SJSA1 (cell line): ENCODE data around the gene CDC73. TPM values are rescaled to one million over a fixed set of nuclear protein-coding genes. Genes with fewer than 3 reads are reported as not detected.
"Not testable (repeated sequence)": the region's sequence is repeated elsewhere in the genome, so short reads cannot be mapped to it uniquely, and the experiment has no call there.

Experiments used
- DNase-seq, 2 experiments: peaks; one replicate each; pipeline ENCODE4 v3.0.0-alpha.2; 2015 to 2020; ENCODE audit warnings: low spot score in 2 of 2, low read depth in 1 of 2
- H3K27ac ChIP-seq: fragments of 250-450 bp; sonication (Bioruptor Pico); 2 replicates; pipeline ENCODE4 v1.5.1; 2020; ENCODE audit warnings: mild to moderate bottlenecking, moderate library complexity
- H3K27me3 ChIP-seq: fragments of 250-450 bp; sonication (Bioruptor Pico); replicated peaks from 2 replicates; pipeline ENCODE4 v1.5.1; 2020; ENCODE audit warnings: mild to moderate bottlenecking, moderate library complexity
- H3K36me3 ChIP-seq: fragments of 250-450 bp; sonication (Bioruptor Pico); 2 replicates; pipeline ENCODE4 v1.5.1; 2020; ENCODE audit warnings: mild to moderate bottlenecking
- H3K4me1 ChIP-seq: fragments of 250-450 bp; sonication (Bioruptor Pico); replicated peaks from 2 replicates; pipeline ENCODE4 v1.6.1; 2021; ENCODE audit warnings: mild to moderate bottlenecking
- H3K4me3 ChIP-seq: fragments of 250-450 bp; sonication (Bioruptor Pico); 2 replicates; pipeline ENCODE4 v1.5.1; 2020; ENCODE audit warnings: mild to moderate bottlenecking
- H3K9me3 ChIP-seq: fragments of 250-450 bp; sonication (Bioruptor Pico); replicated peaks from 2 replicates; pipeline ENCODE4 v1.5.1; 2020; ENCODE audit warnings: mild to moderate bottlenecking
- total RNA-seq: library from RNA; depleted of rRNA; stranded (reverse); fragments of >200 nt; shearing (Covaris generic); gene quantifications from 2 replicates; pipeline ENCODE4 v1.2.3, GENCODE V29; 2014

CDC73 gene
- total RNA-seq, 1 experiment from 2014 or later = 26.3 TPM

DNA sequence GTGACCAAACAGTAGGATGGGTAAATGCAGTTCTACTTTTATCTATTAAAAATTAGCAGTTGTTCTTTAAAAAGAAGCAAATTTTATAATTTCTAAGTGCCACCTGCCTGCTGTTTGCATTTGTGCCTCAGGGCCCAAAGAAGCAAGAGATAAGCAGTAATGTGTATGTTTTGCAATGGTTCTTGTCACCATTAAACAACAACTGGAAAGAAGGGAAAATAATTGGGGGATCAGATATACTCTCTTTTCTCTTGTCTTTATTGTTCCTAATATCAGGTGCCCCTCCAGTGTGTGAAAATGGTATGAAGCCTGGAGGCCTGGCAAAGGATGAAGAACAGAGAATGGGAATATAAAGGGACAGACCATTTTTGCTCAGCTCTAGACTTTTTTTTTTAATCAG lies 55.0 kb downstream of the CDC73 start:
- no peak for DNase-seq
- Histone ChIP-seq H3K4me3 (no peak overlapping the region), H3K36me3 (peaks cover 5% of the 10 kb centered on the region), H3K27ac (no peak overlapping the region), H3K9me3 (no peaks in the 10 kb centered on the region), H3K4me1 (no peaks in the 10 kb centered on the region), H3K27me3 (no peaks in the 10 kb centered on the region)

GRCh38 chr1:193179094-193179493 lies 57.3 kb downstream of the CDC73 start:
- H3K27me3 ChIP-seq = no peaks in the 10 kb centered on the region
- no peaks in the 10 kb centered on the region for H3K9me3 ChIP-seq
- H3K36me3 ChIP-seq = peaks cover 5% of the 10 kb centered on the region
- no peaks in the 10 kb centered on the region for H3K4me1 ChIP-seq
- H3K27ac ChIP-seq = no peak overlapping the region
- no peak overlapping the region for H3K4me3 ChIP-seq
- DNase-seq = no peak

- Histone ChIP-seq H3K4me3 (no peak overlapping the region), H3K27ac (no peak overlapping the region), H3K36me3 (no peaks in the 10 kb centered on the region), H3K27me3 (no peaks in the 10 kb centered on the region), H3K4me1 (peaks cover 10% of the 10 kb centered on the region), H3K9me3 (no peaks in the 10 kb centered on the region)
- DNase-seq = no peak
These were observed 59.7 kb downstream of the CDC73 start for GRCh38 chr1:193181536-193181935.

- H3K4me3 ChIP-seq = no peak overlapping the region
- H3K27ac ChIP-seq = no peak overlapping the region
These were observed 60.2 kb downstream of the CDC73 start for GRCh38 chr1:193181985-193182384.

DNA sequence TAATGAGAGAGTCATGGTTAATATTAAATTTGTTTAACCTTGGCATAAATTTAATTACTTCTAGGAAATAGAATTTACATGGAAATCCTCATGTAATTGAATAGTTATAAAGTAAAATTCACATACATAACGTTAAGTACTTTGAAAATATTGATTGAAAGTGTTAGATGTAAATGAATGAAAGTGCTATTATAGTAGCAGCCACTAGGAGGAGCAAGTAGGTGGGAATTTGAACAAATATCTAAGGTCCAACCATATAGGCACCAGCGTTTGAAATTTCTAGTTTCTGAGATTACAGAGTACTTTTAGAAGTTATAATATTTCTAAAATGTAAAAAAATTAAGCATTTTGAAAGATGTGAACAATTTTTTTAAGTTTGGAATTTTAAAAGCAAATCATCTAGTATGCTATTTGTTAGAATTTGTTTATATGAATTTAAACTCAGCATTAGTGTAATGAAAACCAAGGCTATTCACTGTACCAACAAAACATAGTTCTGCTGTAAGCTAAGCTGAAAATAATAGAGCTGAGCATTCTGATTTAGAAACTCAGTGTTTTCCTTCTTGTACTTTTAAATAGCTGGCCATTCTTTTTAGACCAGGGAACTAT lies 61.3 kb downstream of the CDC73 start:
- peak in 1 of 2 experiments; percentile 44 for DNase-seq
- Histone ChIP-seq H3K4me3 (no peak overlapping the region), H3K27ac (no peak overlapping the region), H3K27me3 (no peaks in the 10 kb centered on the region), H3K36me3 (no peaks in the 10 kb centered on the region), H3K9me3 (no peaks in the 10 kb centered on the region), H3K4me1 (peaks cover 12% of the 10 kb centered on the region)

More at GRCh38 chr1:193181985-193182384, 60.2 kb downstream of the CDC73 start:
- Histone ChIP-seq H3K27me3 (no peaks in the 10 kb centered on the region), H3K36me3 (no peaks in the 10 kb centered on the region), H3K9me3 (no peaks in the 10 kb centered on the region), H3K4me1 (peaks cover 12% of the 10 kb centered on the region)
- no peak for DNase-seq

- no peak overlapping the region for H3K4me3 ChIP-seq
These were observed 62.9 kb downstream of the CDC73 start for GRCh38 chr1:193184776-193185175.

GRCh38 chr1:193185211-193185610 lies 63.4 kb downstream of the CDC73 start:
- H3K36me3 ChIP-seq = no peaks in the 10 kb centered on the region
- DNase-seq = no peak
- H3K27me3 ChIP-seq = no peaks in the 10 kb centered on the region
- H3K4me3 ChIP-seq = no peak overlapping the region
- no peaks in the 10 kb centered on the region for H3K9me3 ChIP-seq
- peaks cover 12% of the 10 kb centered on the region for H3K4me1 ChIP-seq
- no peak overlapping the region for H3K27ac ChIP-seq

More at GRCh38 chr1:193184776-193185175, 62.9 kb downstream of the CDC73 start:
- H3K27me3 ChIP-seq = no peaks in the 10 kb centered on the region
- no peaks in the 10 kb centered on the region for H3K9me3 ChIP-seq
- H3K4me1 ChIP-seq = peaks cover 12% of the 10 kb centered on the region
- no peaks in the 10 kb centered on the region for H3K36me3 ChIP-seq
- no peak for DNase-seq
- no peak overlapping the region for H3K27ac ChIP-seq

DNA sequence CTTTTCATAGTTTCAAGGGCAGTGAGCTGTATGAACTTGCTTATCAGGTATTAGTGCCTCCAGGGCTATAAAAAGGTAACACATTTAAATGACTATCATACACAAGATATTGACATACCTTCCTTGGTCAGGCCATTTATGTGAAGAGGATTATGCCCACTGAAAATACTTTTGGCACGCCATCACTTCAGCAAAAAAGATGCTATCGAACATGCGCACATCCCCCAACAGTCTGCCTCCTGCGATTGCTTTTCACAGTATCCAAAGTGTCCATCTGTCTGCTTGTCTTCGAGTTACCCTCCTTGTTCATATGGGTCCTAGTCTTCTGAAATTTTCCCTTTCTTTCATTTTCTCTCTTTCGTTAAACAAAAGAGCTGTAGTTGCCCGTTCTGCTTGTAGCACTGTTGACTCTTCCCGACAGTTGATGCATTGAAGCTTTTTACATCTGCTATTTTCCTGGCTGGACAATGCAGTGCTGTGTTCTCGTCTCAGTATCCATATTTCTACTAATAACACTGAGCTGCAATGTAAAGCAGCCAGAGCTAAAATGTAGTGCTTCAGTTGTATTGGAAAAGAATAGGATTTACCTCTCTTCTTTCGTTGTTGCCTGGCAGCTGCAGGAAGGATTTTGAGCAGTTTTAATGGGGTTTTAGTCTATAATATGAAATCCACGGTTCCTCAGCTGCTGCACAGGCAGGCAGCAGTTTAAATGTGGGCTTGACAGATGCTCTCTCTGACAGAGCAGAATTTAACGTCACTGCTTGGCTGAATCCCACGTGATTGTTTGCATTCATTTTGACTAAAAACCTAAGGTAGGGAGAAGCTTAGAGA lies 64.3 kb downstream of the CDC73 start, which contains the start of gene B3GALT2:
Gene B3GALT2, minus strand, starts transcription at position 713 of the 831 bp plus-strand sequence. CDS start 5,051 bp downstream, outside the sequence.
- no peak within 1 kb of the TSS for H3K27ac ChIP-seq
- DNase-seq = peak in 1 of 2 experiments; percentile 41
- H3K27me3 ChIP-seq = no peaks in the 10 kb centered on the region
- no peaks in the 10 kb centered on the region for H3K36me3 ChIP-seq
- peak within 1 kb of the TSS; percentile 15 for H3K4me3 ChIP-seq
- no peaks in the 10 kb centered on the region for H3K9me3 ChIP-seq
- peaks cover 12% of the 10 kb centered on the region for H3K4me1 ChIP-seq

GRCh38 chr1:193187114-193187513 lies 65.3 kb downstream of the CDC73 start:
- H3K27me3 ChIP-seq = no peaks in the 10 kb centered on the region
- peaks cover under 1% of the 10 kb centered on the region; the same call in 1 of the 2 replicates for H3K36me3 ChIP-seq
- no peak overlapping the region for H3K27ac ChIP-seq
- DNase-seq = no peak
- no peak overlapping the region for H3K4me3 ChIP-seq
- H3K4me1 ChIP-seq = peaks cover 12% of the 10 kb centered on the region
- no peaks in the 10 kb centered on the region for H3K9me3 ChIP-seq

- H3K9me3 ChIP-seq, H3K36me3 ChIP-seq, H3K27ac ChIP-seq, H3K4me3 ChIP-seq, DNase-seq, H3K27me3 ChIP-seq: not testable (repeated sequence)
- peaks cover 12% of the 10 kb centered on the region for H3K4me1 ChIP-seq
These were observed 67.1 kb downstream of the CDC73 start for GRCh38 chr1:193188915-193189314.

DNA sequence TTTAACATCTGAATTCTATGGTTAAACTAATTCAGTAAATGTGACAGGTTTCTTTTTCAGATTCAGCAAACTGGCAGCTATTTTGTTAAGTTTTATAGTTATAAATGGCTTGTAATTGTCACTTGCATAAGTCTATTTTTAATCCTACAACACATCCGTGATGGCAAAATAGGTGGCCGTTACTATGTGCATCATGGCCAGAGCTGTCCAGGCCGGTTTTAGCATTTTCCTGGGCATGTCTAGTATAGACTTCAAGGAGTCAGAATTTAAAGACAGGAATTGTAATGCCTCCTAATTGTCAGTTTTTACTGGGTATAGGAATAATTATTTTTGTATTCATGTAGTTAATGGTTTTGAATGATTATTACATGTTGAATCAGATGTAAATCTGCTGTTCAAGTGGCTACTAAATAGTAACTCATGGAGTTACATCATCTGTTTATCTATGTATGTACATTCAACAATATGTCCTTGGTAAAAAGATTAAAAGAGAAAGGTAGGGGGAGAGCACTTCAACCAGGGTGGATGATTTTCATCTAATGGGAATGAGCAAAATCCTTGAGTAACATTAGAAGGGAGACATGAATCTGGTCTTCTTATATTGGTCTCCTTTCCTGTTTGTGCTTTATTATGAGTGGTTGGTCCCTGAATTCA lies 67.7 kb downstream of the CDC73 start:
- Histone ChIP-seq H3K27ac (no peak overlapping the region), H3K4me3 (no peak overlapping the region), H3K9me3 (no peaks in the 10 kb centered on the region), H3K4me1 (peaks cover 12% of the 10 kb centered on the region), H3K27me3 (no peaks in the 10 kb centered on the region), H3K36me3 (peaks cover 5% of the 10 kb centered on the region; the same call in 1 of the 2 replicates)
- DNase-seq = no peak

DNA sequence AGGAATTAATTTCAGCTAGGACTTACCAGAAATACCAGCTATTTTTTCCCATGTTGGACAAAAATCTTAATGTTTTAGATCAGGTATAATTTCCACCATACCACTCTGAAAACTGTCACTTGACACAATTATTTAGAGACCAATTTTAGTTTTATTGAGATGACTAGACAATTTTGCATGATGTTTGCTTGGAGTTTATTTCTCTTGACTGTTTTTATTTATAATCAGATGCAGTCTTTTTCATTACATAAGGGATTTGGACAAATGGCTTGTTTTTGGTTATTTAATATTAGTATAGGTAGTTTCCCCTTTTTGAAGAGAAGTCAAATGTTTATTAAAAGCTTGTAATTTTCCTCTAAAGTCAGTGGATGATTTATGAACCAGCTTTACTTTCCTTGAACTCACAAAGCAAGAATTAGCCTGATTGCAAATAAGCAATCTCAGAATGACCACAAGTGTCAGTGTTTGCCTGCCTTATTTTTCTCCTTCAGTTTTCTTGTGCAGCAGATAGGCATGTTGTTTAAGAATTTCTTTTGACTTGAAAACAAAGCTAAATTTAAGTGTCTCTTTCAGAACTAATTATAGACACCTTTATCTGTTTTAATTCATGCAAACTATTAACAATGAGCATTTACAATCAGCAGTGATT lies 68.4 kb downstream of the CDC73 start:
- no peak for DNase-seq
- Histone ChIP-seq H3K27ac (no peak overlapping the region), H3K9me3 (no peaks in the 10 kb centered on the region), H3K27me3 (no peaks in the 10 kb centered on the region), H3K36me3 (peaks cover 9% of the 10 kb centered on the region), H3K4me3 (no peak overlapping the region), H3K4me1 (peaks cover 12% of the 10 kb centered on the region)

DNA sequence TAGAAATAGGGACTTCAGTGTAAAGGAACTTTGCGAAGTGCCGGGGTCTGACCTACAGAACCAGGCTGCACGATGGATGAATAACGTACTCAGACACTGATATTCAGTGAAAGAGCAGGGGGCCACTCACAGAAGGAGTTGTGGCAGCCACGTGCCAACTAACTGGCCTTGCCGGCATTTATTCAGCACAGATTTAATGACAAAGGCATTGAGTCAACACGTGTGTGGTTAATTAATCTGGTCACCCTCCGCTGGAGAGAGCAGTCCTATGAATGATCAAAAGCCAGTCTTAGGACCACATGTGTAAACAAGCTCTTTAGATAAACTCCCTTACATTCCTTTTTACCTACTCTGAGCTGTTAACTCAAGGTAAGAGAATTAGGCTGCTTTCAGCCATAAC lies 70.8 kb downstream of the CDC73 start:
- H3K9me3 ChIP-seq = no peaks in the 10 kb centered on the region
- no peak overlapping the region for H3K27ac ChIP-seq
- no peaks in the 10 kb centered on the region for H3K27me3 ChIP-seq
- H3K36me3 ChIP-seq = peaks cover 9% of the 10 kb centered on the region
- no peaks in the 10 kb centered on the region for H3K4me1 ChIP-seq
- H3K4me3 ChIP-seq = no peak overlapping the region
- no peak for DNase-seq
